Activated CD8-positive, alpha-beta memory T cell treated with anti-CD3 and anti-CD28 coated beads, Interleukin-2, amount 50 U/mL, for 1 hour (primary cell): ENCODE results near the gene SLC28A1.
"Not testable (repeated sequence)": the region's sequence is repeated elsewhere in the genome, so short reads cannot be mapped to it uniquely, and the experiment has no call there.

ENCODE experiments used
- DNase-seq: peaks from one replicate; pipeline ENCODE4 v3.0.0-alpha.2; 2020; ENCODE audit errors: extremely low read depth

SLC28A1 gene

DNA sequence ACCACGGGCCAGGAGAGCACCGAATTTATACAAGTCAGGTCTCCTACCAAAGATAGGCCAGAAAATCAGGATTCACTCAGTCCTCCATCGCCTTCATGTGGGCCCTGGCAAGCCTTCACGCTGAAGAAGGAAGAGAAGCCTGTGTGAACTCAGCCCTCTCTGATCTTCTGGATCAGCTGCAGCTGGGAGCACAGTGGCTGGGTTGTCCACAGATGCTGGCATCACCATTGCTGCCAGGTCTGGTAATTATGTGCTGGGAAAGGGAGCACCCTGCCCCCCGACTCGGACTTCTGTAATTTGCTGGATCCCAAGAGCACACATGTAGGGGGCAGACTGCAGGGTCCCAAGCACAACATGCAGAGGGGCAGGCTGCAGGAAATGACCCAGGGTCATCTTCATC is 84.8 kb downstream of the SLC28A1 start:
- no peak for DNase-seq

DNA sequence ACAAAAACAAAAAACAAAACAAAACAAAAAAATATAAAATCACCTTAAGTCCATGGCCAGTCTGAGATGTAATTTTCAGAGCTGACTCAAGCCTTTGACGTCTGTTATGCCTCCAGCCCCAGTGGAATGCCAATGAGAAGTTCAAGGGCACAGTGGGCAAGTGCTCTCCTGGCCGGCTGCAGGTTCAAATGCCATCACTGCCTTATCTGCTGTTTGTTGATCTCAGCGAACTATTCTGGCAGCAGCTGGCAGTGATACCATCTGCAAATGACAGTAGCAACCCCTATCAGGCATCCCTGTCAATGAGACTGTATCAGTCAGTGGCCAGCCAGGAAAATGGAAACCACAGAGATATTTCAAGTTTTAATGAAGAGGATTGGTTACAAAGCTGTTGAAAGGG is 86.4 kb downstream of the SLC28A1 start:
- DNase-seq, result no peak

DNA sequence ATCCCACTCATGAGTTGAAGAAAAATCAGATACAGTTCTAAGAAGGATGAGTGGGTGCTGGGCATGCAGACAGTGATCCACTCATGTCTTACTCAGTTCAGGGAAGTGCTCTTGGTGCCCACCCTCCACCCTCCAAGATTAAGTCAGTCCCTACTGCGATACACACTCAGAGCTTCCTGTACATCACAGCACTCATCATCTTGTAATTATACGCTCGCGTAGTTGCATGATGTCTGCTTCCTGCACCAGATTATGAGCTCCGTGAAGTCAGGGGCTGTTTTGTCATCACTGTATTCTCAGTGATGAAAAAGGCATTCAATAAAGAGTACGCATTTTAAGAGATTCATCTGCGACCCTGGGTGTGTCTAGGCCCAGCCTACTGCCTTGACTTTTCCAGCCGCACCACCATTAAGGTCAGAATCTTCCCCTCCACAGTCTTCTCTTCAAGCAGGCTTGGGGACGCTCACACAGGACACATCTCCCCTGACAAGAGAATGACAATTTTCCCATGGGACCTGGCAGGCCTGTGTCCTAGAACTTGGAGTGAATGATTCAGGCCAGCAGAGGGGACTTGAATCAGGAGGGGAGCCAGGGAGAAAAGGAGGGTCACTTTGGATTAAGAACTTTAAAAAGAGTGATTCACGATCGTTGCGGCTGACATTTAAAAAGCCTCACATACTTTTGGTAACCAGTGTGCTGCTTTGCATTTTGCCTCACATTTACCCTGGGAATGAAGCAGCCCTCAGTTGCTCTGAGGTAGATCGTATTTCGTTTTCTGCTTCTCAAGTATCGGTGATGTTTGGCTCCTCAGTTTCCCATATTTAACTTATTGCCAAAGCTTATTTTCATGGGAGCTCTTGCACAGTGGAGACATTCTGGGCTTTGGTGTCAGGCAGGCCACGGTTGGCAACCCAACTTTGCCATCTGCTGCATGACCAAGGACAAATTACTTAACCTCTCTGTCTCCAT is 89.3 kb downstream of the SLC28A1 start:
- DNase-seq, result no peak

DNA sequence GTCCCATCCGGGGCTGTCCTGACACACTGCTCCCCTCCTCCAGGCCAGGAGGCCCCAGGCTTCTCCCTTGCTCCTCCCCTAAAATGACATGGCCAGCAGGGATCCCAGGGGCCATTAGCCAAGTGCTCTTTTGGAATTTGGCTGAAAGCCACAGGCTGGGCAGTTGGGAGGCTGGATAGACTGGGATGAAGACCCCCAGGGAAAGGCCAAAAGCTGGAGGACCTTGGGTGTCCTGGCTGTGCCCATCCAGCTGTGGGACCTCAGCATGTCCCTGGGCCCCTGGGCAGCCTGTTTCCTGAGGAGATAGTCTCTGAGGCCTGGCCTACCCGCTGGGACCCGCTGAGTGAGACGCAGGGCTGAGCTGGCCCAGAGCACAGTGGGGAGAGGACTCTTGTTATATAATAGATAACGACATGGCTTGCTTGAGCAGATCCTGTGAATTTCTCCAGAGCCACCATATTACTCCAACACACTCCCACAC is 91.4 kb downstream of the SLC28A1 start:
- DNase-seq, result no peak

DNA sequence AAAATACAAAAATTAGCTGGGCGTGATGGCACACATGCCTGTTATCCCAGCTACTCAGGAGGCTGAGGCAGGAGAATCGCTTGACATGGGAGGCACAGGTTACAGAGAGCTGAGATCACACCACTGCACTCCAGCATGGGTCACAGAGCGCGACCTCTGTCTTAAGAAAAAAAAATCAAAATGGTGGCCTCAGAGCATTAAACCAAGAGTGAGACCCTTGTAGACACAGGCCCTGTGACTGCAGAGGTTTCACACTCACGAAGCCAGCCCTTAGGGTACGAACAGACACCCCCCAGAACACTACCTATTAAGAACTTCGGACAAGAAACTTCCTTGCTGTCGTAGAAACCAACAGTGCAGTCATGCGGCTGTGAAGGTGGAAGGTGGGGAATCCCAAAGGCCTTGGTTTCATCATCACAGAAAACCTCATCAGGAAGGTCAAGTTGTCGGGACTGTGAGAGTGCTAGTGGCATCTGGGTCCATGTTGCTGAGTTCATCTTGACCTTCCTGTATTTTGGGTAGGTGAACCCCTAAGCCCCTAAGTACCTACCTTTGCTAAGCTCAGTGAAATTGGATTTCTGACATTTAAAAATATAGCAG is 92.4 kb downstream of the SLC28A1 start:
- DNase-seq, result no peak

DNA sequence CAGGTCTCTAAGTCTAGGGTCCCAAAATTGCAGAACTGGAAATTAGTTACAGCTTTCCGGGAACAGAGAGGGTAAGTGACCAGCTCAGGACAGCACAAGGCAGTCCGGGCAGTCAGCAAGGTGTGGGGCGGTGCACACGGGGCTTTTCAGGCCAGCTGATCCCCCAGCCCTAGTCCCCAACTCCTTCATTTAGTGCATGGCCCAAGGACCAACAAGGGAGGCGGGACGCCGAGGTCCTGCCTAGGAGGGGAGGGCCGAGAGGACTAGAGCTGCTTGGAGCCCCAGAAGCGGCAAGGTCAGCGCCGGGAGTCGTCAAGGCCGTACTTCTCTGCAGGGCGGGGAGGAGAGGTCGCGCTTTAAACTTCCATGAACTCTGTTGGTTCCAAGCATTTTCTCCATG is 95.2 kb downstream of the SLC28A1 start:
- DNase-seq, result no peak

DNA sequence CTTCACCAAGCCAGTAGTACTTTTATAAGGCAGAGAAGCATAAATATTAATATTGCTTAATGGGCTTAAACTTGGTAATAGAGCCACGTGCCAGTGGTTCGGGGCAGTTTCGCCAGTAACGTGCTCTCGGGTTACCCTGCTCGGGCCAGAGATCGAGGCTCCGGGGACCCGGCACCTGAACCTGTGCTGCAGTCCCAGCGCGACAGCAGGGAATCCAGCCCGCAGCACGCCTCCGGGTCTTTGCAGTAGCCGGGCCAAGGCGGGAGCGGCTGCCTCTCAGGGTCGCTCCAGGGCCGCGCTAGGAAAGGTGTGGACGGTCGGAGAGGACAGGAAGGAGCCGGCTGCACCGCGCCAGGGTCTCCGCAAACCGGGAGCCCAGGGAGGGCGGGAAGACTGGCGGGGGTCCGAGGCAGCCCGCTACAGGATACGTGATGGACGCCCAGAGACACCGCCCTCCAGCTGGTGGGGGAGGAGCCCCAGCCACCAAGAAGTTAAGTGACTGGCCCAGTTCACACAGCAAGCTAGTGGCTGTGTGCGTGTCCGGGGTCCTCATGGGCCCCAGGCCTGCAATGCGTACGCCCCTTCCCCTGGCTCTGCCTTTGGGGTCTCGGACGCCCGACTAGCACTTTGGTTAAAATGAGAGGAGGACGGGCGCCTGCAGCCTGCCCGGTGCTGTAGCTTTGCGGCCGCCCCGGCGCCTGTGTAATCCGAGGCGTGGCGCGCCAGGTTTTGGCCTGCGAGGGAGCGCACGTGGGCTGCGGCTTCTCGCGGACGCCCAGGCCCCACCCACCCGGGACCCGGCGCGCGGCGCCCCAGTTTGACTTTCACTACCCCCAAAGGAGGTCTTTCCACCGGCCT is 96.0 kb downstream of the SLC28A1 start:
- DNase-seq, result peak; percentile 51

DNA sequence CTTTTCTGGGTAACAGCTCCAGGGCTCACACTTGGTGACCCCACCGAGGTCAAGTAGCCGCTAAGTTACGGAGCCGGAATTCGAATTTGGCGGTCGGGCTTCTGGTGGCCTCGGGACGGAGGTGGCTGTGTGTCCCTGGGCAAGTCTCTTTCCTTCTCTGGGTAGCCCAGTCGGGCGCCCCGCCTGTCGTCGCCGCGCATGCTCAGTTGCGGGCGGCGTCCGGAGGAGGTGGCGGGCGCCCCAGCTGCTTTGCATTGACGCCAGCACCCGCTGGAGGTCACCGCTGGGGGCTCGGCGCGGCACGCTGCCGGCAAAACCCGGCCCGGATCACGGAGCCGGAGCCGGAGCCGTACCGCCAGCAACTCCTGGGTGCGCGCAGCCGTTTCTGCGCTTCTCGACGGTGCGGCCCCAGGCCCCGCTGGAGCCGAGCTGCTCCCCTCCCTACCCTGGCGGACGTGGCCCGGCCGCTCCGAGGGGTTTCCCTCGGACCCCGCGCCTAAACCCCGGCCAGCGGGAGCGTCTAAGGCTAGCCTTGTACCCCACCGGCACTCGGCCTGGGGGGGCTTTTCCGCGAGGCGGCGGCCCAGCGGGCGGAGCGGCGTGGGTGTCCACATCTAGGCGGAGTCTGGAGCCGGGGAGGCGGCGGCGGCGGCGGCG is 96.7 kb downstream of the SLC28A1 start:
- DNase-seq, result peak; percentile 82

DNA sequence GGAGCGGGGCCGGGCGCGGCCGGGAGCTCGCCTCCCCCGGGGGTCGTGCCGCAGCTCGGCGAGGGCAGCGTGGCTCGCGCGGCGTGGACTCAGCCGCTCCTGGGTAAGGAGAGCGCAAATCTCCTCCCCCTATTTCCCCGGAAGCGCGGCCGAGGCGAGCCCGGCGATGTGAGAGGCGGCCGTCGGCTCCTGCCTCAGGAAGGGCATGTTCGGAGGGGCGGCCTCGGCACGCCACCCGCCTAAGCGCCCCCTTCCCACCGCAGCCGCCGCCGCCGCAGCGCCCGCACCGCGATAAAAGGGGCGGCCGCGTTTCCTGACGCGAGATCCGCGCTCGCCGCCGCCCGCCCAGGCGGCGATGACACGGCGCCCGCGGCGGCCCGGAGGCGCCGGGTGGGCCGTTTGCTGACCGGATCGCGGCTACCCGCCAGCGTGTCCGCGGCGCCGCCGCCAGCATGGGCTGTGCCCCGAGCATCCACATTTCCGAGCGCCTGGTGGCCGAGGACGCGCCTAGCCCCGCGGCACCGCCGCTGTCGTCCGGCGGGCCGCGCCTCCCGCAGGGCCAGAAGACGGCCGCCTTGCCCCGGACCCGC is 97.3 kb downstream of the SLC28A1 start, which contains the start of gene PDE8A:
Gene PDE8A (plus strand): TSS at position 146 of the 590 bp plus-strand sequence. CDS start 307 bp downstream, at position 453.
- DNase-seq, result no peak

DNA sequence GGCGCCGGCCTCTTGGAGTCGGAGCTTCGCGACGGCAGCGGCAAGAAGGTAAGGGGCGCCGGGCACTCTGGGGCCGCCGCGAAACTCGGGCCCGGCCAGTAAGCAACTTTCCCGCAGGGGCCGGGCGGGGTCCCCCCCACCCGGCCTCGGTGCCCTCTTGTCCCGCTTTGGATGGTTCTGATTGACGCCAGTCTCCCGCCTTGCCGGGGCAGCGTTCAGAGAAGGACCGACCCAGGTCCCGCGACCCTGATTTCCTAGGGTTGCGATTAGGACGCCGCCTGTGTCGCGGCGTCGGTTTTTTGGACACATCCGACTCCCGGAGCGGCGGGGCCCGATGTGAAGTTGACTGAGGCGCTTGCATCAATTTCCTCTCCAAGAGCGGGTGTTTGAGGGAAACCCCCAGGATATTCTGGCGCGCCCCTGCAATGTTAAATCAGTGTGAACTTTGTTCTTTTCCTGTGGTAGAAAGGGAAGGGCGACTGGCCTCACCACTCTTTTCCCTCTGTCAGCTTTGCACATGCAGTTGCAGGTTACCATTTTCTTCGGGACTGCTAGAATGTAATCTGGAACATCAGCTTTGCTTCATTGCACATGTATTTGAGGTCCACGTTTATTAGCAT is 97.9 kb downstream of the SLC28A1 start:
- no peak for DNase-seq

DNA sequence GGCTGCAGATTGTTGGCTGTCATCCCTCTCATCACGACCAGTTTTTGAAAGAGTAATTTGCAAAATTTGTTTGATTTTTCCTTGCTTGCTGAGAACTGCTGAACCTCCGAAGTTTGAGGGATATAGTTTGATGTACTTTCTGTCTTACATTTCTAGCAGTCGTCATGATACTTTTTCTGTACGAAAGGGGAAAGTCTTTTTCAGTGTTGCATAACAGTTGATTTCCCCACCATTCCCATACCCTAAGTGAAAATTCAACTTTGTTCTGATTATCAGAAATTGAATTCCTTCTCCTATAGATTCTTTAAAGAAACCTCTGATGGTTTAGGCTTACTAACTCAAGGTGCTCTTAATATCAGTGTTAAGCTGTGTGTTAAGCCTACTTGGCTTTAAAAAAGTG is 98.8 kb downstream of the SLC28A1 start:
- no peak for DNase-seq

DNA sequence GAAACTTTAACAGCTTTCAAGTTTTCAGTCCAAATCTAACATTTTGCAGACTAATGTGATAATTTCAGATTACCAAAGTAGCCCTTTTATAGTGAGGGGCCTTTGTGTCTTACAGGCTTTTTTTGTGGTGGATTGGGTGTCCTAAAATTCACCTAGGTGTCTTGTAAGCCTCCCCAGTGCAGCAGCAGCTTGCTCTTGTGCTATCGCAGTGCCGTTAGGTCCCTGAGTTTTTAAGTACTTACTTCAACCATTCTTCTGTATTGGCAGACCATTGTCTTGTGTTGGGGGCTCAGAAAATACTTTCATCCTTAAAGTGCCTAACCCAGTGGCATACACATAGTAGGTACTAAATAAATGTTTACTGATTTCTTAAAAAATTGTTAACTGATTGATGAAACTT is 99.2 kb downstream of the SLC28A1 start:
- no peak for DNase-seq

DNA sequence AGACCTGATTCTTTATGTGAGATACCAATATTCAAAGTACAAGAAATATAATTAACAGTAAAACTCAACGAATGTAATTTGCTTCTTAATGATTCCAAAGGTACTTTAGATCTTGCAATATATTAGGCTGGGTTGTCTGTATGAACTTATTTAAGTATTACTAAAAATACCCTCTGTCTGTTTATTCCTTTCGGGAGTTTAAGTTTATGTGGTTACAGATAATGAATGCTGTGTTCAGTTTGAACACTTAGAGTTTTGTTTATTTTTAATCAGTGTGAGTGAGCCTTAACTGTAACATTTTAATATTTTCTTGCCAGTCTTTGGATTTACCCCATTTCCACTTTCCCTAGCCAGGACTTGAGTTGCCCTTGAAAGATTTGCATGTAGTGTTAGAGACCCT is 100.7 kb downstream of the SLC28A1 start:
- DNase-seq, result no peak

DNA sequence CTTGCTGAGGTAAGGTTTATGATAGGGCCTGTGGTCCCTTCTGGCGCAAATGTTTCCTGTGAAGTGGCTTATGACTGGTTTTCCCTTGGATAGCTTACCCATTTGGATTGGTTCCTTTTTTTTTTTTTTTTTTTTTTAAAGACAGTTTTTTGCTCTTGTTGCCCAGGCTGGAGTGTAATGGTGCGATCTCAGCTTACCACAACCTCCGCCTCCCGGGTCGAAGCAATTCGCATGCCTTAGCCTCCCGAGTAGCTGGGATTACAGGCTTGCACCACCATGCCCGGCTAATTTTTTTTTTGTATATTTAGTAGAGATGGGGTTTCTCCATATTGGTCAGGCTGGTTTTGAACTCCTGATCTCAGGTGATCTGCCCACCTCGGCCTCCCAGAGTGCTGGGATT is 102.9 kb downstream of the SLC28A1 start:
- DNase-seq, result not testable (repeated sequence)

DNA sequence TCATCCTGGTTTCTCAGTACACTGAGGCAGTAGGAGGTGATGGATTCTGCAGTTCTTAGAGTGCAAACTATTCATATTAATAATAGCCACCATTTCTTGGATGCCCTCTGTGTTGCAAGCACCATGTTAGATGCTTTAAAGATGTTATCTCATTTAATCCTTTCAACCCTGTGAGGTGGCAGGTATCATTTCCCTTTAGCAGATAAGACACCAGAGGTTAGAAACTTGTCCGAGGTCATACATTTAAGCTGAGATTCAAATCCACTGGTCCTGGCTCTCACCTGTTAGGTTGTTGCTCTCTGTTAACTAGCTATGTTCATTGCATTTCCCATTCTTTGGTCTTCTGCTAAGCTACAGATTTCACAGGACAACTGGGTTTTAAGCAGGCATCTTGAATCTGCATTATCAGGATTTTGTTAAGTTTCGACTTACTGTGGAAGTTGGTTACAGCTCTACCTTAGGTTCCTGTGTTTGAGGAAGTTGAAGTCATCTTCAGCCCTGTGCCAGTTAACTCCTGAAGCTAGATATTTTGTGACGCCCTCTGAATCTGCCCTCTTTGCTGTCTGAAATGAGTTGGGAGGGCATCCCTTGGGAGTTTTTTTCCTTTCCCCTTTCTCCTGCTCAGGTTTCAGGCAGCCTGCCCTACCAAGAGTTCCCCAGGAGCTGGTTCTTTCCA is 103.6 kb downstream of the SLC28A1 start:
- no peak for DNase-seq

DNA sequence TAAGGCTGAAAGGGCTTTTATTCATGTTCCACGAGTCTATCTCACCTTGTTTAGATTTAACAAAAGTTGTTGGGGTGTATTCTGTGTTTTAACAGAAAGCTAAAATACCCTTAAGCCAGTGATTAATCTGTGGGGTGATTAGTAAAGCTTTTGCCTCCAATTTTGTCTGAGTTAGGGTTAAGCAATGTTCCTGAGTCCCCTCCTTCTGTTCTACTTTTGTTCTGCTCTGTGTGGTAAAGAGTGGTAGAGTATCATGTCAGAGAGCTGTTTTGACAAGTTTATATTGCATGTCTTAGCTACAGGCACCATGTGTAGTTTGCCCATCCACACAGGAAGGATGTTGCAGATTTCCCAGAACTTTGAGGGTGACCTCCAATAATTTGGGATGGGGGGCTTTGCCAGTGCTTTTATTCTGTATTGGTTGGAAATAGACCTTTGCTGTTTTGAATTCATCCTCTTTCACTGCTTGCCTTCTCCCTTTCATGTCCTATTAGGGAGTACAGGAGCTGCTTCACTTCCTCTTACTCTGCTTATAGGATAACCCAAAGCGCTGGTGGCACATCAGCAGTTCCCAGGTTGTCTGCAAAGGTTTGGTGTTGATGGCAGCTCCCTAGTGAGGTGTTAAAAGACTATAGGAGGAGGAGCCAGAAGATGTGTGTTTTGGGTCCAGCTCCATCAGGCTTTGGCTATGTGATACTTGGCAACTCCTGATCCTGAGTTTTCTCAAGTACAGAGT is 104.6 kb downstream of the SLC28A1 start:
- DNase-seq, result no peak

DNA sequence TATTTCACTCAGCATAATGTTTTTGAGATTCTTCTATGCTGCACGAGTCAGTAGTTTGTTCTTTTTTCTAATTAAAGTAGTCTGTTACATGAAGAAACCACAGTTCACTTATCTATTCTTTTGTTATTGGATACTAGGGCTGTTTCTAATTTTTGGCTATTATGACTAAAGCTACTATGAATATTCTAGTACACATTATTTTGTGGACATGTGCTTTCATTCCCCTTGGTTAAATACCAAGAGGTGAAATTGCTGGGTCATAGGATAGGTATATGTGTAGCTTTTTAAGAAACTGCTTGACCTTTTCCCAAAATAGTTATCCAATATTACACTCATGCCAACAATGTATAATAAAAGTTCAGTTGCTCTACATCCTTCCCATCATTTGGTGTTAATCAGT is 106.0 kb downstream of the SLC28A1 start:
- no peak for DNase-seq

DNA sequence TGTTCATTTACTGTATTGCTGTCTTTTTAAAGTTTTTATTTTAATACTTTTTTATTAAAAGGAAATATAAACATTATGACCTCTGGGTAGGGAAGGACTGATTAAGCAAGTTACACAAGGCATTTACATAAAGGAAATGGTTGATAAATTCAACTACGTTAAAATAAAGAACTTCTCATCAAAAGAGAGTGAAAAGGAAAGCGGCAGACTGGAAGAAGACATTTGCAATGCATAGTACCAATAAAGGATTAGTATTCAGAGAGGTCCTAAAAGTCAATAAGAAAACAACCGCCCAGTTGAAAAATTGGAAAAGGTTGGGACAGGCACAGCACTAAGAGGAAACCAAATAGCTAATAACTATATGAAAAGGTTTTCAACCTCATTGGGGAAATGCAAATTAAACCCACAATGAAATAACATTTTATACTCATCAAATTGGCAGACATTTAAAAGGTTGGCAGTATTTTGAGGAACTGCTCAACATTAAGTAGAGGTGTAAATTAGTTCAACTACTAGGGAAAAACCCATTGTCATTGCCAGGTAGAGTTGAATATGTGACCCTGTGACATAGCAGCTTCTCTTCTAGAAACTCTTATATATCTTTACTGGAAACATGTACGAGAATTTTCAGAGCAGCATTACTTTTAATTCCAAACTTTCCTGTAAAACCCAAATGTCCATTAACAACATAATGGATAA is 106.7 kb downstream of the SLC28A1 start:
- no peak for DNase-seq
